ENCODE data around the gene WNT3A.
A peak's percentile ranks its signal among the peaks of the same experiment; 100 is the strongest.

WNT3A gene

GRCh38 chr1:228036701-228037231, 30.0 kb downstream of the WNT3A start:
- H3K27ac ChIP-seq, result no peak overlapping the region
- H3K27me3 ChIP-seq (replicated peaks), result peaks cover 26% of the 10 kb centered on the region
- H3K4me3 ChIP-seq (ENCODE audit: low read depth, low read length), result no peak overlapping the region
- no peak for DNase-seq
- in situ Hi-C loops (cut with HindIII; ENCODE audit: low pct_ligation_motif_present, low sequenced_read_pairs), result no loop called here
- no peaks in the 10 kb centered on the region for H3K36me3 ChIP-seq (replicated peaks)
- TF ChIP-seq CTCF (IDR thresholded peaks at IDR 0.05; ENCODE audit: low read depth, low read length, missing control alignments), result no peak

- H3K27me3 ChIP-seq (replicated peaks), result peaks cover 26% of the 10 kb centered on the region
- H3K4me3 ChIP-seq (ENCODE audit: low read depth, low read length), result no peak overlapping the region
- TF ChIP-seq CTCF (IDR thresholded peaks at IDR 0.05; ENCODE audit: low read depth, low read length, missing control alignments), result no peak
- no peak overlapping the region for H3K27ac ChIP-seq
- in situ Hi-C loops (cut with HindIII; ENCODE audit: low pct_ligation_motif_present, low sequenced_read_pairs), result no loop called here
- DNase-seq, result peak; percentile 37
- H3K36me3 ChIP-seq (replicated peaks), result no peaks in the 10 kb centered on the region
Observed at GRCh38 chr1:228037401-228038386, 30.9 kb downstream of the WNT3A start.

- Histone ChIP-seq H3K36me3 (replicated peaks) (no peaks in the 10 kb centered on the region), H3K4me3 (ENCODE audit: low read depth, low read length) (no peak overlapping the region), H3K27ac (no peak overlapping the region), H3K27me3 (replicated peaks) (peaks cover 26% of the 10 kb centered on the region)
- TF ChIP-seq CTCF (IDR thresholded peaks at IDR 0.05; ENCODE audit: low read depth, low read length, missing control alignments), result no peak
- in situ Hi-C loops (cut with HindIII; ENCODE audit: low pct_ligation_motif_present, low sequenced_read_pairs), result no loop called here
- no peak for DNase-seq
Observed at GRCh38 chr1:228038387-228039005, 31.7 kb downstream of the WNT3A start.

- H3K27ac ChIP-seq, result no peak overlapping the region
- H3K36me3 ChIP-seq (replicated peaks), result no peaks in the 10 kb centered on the region
- in situ Hi-C loops (cut with HindIII; ENCODE audit: low pct_ligation_motif_present, low sequenced_read_pairs), result no loop called here
- H3K4me3 ChIP-seq (ENCODE audit: low read depth, low read length), result no peak overlapping the region
- no peak for TF ChIP-seq CTCF (IDR thresholded peaks at IDR 0.05; ENCODE audit: low read depth, low read length, missing control alignments)
- DNase-seq, result no peak
- peaks cover 26% of the 10 kb centered on the region for H3K27me3 ChIP-seq (replicated peaks)
Observed at GRCh38 chr1:228039006-228039903, 32.5 kb downstream of the WNT3A start.

GRCh38 chr1:228039986-228040385, 33.2 kb downstream of the WNT3A start:
- TF ChIP-seq CTCF (IDR thresholded peaks at IDR 0.05; ENCODE audit: low read depth, low read length, missing control alignments), result no peak
- no peak for DNase-seq
- peaks cover 26% of the 10 kb centered on the region for H3K27me3 ChIP-seq (replicated peaks)
- no peaks in the 10 kb centered on the region for H3K36me3 ChIP-seq (replicated peaks)
- H3K27ac ChIP-seq, result no peak overlapping the region
- no peak overlapping the region for H3K4me3 ChIP-seq (ENCODE audit: low read depth, low read length)
- in situ Hi-C loops (cut with HindIII; ENCODE audit: low pct_ligation_motif_present, low sequenced_read_pairs), result no loop called here

Data from brain microvascular endothelial cell (primary cell).